ENCODE measurements around the gene TRMT2A.

DNA sequence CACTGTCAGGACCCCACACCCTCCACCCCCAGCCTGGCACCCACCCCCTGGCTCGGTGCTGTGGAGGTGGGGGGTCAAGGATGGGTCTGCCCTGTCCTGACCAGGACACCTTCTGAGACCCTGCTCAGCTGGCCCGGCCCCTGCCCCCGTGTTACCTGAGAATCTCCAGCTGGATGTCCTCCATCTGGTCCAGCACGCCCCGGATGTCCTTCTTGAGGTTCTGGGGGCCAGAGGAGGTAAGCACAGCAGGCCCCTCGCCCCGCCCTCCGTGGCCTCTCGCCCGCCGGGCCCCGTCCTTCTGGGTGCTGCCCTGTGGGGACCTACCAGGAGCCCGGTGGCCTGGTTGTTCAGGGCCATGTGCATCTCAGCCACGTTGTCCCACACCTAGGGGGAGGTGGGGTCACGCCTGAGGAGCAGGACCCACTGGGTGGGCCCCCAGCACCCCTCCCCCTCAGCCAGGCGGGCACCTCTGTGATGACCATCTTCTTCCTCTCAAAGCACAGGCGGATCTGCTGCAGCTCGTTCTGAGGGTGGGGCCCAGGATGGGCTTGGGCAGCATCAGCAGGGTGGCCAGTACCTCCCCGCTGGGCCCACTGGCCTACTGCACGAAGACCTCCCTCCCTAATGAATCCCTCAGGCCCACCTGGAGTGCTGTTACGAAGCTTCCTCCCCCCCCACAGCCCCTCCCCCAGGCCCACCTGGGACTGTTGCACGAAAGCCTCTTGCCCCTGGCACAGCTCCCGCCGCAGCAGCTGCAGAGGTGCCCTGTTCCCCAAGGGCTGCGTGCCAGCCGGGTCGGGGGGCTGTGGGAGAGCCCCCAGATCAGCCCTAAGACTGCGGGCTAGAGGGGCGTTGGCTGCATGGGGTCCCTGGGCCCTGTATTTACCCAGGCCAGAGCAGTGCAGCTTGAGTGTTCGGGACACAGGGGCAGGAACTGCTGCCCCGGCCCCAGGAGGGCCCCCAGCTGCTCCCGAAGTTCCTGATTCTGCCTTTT is 32.5 kb upstream of the TRMT2A start:
- TF ChIP-seq, protein P1, sequence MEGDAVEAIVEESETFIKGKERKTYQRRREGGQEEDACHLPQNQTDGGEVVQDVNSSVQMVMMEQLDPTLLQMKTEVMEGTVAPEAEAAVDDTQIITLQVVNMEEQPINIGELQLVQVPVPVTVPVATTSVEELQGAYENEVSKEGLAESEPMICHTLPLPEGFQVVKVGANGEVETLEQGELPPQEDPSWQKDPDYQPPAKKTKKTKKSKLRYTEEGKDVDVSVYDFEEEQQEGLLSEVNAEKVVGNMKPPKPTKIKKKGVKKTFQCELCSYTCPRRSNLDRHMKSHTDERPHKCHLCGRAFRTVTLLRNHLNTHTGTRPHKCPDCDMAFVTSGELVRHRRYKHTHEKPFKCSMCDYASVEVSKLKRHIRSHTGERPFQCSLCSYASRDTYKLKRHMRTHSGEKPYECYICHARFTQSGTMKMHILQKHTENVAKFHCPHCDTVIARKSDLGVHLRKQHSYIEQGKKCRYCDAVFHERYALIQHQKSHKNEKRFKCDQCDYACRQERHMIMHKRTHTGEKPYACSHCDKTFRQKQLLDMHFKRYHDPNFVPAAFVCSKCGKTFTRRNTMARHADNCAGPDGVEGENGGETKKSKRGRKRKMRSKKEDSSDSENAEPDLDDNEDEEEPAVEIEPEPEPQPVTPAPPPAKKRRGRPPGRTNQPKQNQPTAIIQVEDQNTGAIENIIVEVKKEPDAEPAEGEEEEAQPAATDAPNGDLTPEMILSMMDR (conservative IDR thresholded peaks at IDR 0.05; ENCODE audit: low read length), result no peak
- no peak for TF ChIP-seq EZH2phosphoT487 (IDR thresholded peaks at IDR 0.05; ENCODE audit: borderline replicate concordance)

All from Loucy (cell line).